AG09309 (cell line): Measurements from ENCODE around the gene RCSD1.

Experiments
- DNase-seq: peaks from one replicate; pipeline ENCODE4 v3.0.0-alpha.2; 2010; ENCODE audit warnings: low read depth
- H3K4me3 ChIP-seq: 2 replicates; pipeline ENCODE4 v1.5.1; 2011; ENCODE audit warnings: mild to moderate bottlenecking, low read depth, low read length, moderate library complexity; ENCODE audit not compliant: control insufficient read depth
- CTCF ChIP-seq: IDR thresholded peaks from 2 replicates; pipeline ENCODE4 v1.5.1; 2011; ENCODE audit warnings: mild to moderate bottlenecking, low read depth, low read length, inconsistent platforms; ENCODE audit not compliant: insufficient read depth, control insufficient read depth; ENCODE audit errors: missing control alignments

Gene RCSD1

GRCh38 chr1:167658574-167659328 is 28.7 kb downstream of the RCSD1 start:
- TF ChIP-seq CTCF: no peak
- DNase-seq: no peak
- no peak overlapping the region for H3K4me3 ChIP-seq

- DNase-seq: no peak
- TF ChIP-seq CTCF: no peak
- H3K4me3 ChIP-seq: no peak overlapping the region
Observed at GRCh38 chr1:167659450-167659849, 29.4 kb downstream of the RCSD1 start.

- no peak for DNase-seq
- no peak overlapping the region for H3K4me3 ChIP-seq
- TF ChIP-seq CTCF: no peak
Observed at GRCh38 chr1:167659881-167660280, 29.8 kb downstream of the RCSD1 start.

- no peak for TF ChIP-seq CTCF
- DNase-seq: peak; percentile 89
Observed at GRCh38 chr1:167661527-167662426, 31.7 kb downstream of the RCSD1 start.

GRCh38 chr1:167663002-167663772 is 33.2 kb downstream of the RCSD1 start:
- H3K4me3 ChIP-seq: no peak overlapping the region
- no peak for DNase-seq
- TF ChIP-seq CTCF: no peak

More at GRCh38 chr1:167661527-167662426, 31.7 kb downstream of the RCSD1 start:
- no peak overlapping the region for H3K4me3 ChIP-seq

GRCh38 chr1:167665469-167665868 is 35.4 kb downstream of the RCSD1 start:
- H3K4me3 ChIP-seq: no peak overlapping the region
- TF ChIP-seq CTCF: no peak
- DNase-seq: no peak
